NCI-H510A treated with DMSO at 0.1 percent for 48 hours (cell line): Measurements from ENCODE around the gene ANKUB1.
"Not testable (repeated sequence)": the region's sequence is repeated elsewhere in the genome, so short reads cannot be mapped to it uniquely, and the experiment has no call there.

ENCODE experiments used
- DNase-seq: peaks from one replicate; lab custom pipeline; 2025; lab: John Stamatoyannopoulos, UW

ANKUB1 gene

GRCh38 chr3:149792452-149793270 lies at the start of gene ANKUB1:
Gene ANKUB1, minus strand, starts transcription at chr3:149792554. Its CDS starts 188 bp downstream, at chr3:149792366.
- DNase-seq, result no peak

- DNase-seq, result no peak
These were observed 47.5 kb upstream of the ANKUB1 start for GRCh38 chr3:149839896-149840295.

GRCh38 chr3:149839469-149839868 lies 47.1 kb upstream of the ANKUB1 start:
- not testable (repeated sequence) for DNase-seq

- DNase-seq, result not testable (repeated sequence)
These were observed 46.1 kb upstream of the ANKUB1 start for GRCh38 chr3:149838491-149838890.

GRCh38 chr3:149833241-149833640 lies 40.9 kb upstream of the ANKUB1 start:
- DNase-seq, result no peak

GRCh38 chr3:149832086-149832485 lies 39.7 kb upstream of the ANKUB1 start:
- no peak for DNase-seq

GRCh38 chr3:149831321-149831720 lies 39.0 kb upstream of the ANKUB1 start:
- DNase-seq, result no peak

GRCh38 chr3:149830902-149831301 lies 38.5 kb upstream of the ANKUB1 start:
- no peak for DNase-seq

GRCh38 chr3:149829631-149830030 lies 37.3 kb upstream of the ANKUB1 start:
- not testable (repeated sequence) for DNase-seq

GRCh38 chr3:149828390-149828789 lies 36.0 kb upstream of the ANKUB1 start:
- no peak for DNase-seq

GRCh38 chr3:149826636-149827035 lies 34.3 kb upstream of the ANKUB1 start:
- DNase-seq, result no peak

GRCh38 chr3:149820183-149820582 lies 27.8 kb upstream of the ANKUB1 start:
- no peak for DNase-seq

- DNase-seq, result no peak
These were observed 27.1 kb upstream of the ANKUB1 start for GRCh38 chr3:149819432-149819831.

- no peak for DNase-seq
These were observed 24.6 kb upstream of the ANKUB1 start for GRCh38 chr3:149816986-149817385.

- no peak for DNase-seq
These were observed 24.0 kb upstream of the ANKUB1 start for GRCh38 chr3:149816311-149816710.

GRCh38 chr3:149815728-149816127 lies 23.4 kb upstream of the ANKUB1 start:
- no peak for DNase-seq

GRCh38 chr3:149815321-149815720 lies 23.0 kb upstream of the ANKUB1 start:
- DNase-seq, result no peak

- peak; percentile 45 for DNase-seq
These were observed 21.3 kb upstream of the ANKUB1 start for GRCh38 chr3:149813367-149814281.

GRCh38 chr3:149812606-149813366 lies 20.4 kb upstream of the ANKUB1 start, which contains the start of gene RNF13:
Gene RNF13, plus strand, starts transcription at chr3:149813215. Its CDS starts 32,812 bp downstream, at chr3:149846027.
- DNase-seq, result peak; percentile 84

- DNase-seq, result peak; percentile 43
These were observed 19.8 kb upstream of the ANKUB1 start for GRCh38 chr3:149812165-149812605.

GRCh38 chr3:149810846-149811245 lies 18.5 kb upstream of the ANKUB1 start:
- DNase-seq, result no peak

GRCh38 chr3:149809699-149810098 lies 17.3 kb upstream of the ANKUB1 start:
- no peak for DNase-seq
